ENCODE measurements around the gene SEMA4C.

Gene SEMA4C

GRCh38 chr2:96842600-96842999 is 27.3 kb downstream of the SEMA4C start:
- TF ChIP-seq CTCF (conservative IDR thresholded peaks at IDR 0.05) (no peak), ZFX (IDR thresholded peaks at IDR 0.05) (no peak)
- H3K27ac ChIP-seq, result no peak overlapping the region

DNA sequence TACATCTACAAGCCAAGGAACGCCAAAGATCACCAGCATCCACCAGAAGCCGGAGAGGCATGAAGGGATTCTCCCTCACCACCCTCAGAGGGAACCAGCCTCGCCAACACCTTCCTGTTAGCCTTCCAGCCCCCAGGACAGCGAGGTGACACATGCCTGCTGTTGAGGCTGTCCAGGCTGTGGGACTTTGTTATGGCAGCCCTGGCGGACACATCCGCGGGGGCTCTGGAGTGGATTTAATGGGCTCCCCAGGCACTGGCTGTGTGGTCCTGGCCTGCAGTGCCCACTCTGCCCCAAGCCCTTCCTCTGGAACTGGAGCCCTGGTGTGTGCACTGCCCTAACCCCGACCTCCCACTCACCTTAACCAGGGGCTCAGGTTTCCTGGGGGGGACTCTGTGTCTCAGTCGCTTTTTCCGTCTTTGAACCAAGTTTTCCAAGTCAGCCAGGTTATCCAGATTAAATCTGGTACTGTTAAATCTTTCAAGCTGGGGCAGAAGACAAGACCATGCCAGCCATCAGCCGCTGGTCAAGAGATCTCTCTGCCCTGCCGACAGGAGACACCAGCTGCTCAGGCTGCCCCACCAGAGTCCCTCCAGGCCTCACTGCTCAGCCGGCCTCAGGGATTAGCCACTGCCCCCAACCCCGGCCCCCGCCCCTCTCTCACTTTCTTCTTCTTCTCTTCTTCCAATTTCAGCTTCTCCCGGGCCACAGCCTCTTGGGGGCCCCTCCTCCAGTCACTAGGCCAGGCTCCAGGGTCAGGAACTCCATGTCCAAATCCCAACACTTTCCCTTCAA is 28.0 kb downstream of the SEMA4C start:
- TF ChIP-seq CTCF (conservative IDR thresholded peaks at IDR 0.05) (no peak), ZFX (IDR thresholded peaks at IDR 0.05) (no peak)
- H3K27ac ChIP-seq, result no peak overlapping the region

DNA sequence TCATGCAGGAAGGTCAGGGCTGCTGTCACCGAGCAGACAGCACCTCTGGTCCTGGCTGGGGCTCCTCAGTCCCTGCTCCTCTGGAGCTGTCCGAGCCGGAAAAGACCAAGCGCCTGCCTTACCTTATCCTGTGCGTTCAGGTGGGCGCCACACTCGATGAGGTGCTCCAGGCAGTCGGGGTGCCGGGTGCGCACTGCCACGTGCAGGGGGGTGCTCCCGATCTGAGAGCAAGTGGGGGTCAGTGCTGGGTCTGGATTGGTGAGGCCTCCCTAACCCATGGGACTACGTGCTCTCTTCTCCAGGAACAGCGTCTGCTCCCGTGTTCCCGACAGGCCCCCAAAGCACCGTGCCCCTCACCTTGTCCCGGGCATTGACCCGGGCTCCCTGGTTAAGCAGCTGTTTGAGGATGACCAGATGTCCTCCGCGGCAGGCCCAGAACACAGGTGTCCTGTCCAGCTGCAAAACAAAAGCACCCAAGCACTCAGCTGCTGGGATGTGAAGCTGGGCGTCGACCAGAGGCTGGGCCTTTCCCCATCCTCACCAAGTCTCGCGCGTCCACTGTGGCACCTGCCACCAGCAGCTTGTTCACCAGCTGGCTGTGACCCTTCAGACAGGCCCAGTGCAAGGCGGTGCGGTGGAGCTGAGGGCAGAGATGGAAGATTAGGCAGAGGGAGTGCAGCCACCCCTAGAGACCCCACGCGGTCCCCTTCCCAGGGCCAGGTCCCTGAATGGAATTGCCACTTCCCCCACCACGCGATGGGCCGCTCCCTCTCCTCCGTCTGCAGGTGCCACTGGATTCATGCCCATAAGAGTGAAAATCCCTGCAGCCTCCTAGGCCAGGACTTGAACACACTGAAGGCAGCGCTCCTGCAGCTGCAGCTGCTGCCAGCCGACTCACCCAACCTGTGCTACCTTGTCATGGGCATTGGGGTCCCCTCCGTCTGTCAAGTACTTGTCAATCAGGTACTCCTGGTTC is 29.7 kb downstream of the SEMA4C start:
- no peak overlapping the region for H3K27ac ChIP-seq
- no peak for TF ChIP-seq ZFX (IDR thresholded peaks at IDR 0.05)
- no peak for TF ChIP-seq CTCF (conservative IDR thresholded peaks at IDR 0.05)

DNA sequence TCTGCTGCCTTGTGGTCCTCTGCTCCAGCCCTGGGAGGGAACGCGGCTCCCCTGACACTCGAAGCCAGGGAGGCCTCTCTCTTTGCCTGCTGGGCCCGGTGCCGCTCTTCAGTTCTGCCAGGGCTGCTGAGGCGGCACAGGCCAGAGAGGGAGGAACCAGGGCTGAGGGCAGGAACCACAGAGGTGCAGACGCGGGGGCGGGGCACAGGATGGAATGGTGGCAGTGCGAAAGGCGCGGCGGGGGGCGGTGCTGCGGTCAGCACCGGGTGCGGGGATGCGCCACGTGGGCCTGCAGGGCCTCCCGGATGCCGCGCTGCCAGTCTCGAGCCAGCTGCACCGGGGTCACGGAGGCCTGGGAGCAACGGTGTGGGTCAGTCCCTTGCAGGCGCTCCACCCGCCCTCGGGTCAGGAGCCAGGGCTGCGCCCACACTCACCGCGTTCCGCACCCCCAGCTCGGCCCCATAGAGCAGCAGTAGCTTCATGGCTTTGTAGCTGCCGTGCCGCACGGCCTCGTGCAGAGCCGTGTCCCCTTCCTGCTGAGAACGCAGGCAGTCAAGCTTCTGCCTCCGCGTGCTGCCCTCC is 30.5 kb downstream of the SEMA4C start:
- H3K27ac ChIP-seq, result no peak overlapping the region
- TF ChIP-seq CTCF (conservative IDR thresholded peaks at IDR 0.05), result no peak
- TF ChIP-seq ZFX (IDR thresholded peaks at IDR 0.05), result no peak

- TF ChIP-seq ZFX (IDR thresholded peaks at IDR 0.05), result no peak
- TF ChIP-seq CTCF (conservative IDR thresholded peaks at IDR 0.05), result no peak
- H3K27ac ChIP-seq, result no peak overlapping the region
Measured at GRCh38 chr2:96838345-96839292, 31.3 kb downstream of the SEMA4C start.

GRCh38 chr2:96837575-96837974 is 32.3 kb downstream of the SEMA4C start:
- no peak for TF ChIP-seq CTCF (conservative IDR thresholded peaks at IDR 0.05)
- no peak for TF ChIP-seq ZFX (IDR thresholded peaks at IDR 0.05)
- H3K27ac ChIP-seq, result no peak overlapping the region

Measured in C4-2B (cell line).